HEK293 (cell line): ENCODE measurements around the gene MRPL28.
A peak's percentile ranks its signal among the peaks of the same experiment; 100 is the strongest.

Source experiments
- BCL11B ChIP-seq: fragments of 450-650 bp; formaldehyde crosslinking; IDR thresholded peaks from 2 replicates; pipeline ENCODE4 v1.5.1; 2016; ENCODE audit warnings: low read depth, missing biosample characterization, missing genetic modification characterization
- GLIS2 ChIP-seq: fragments of 450-650 bp; formaldehyde crosslinking; IDR thresholded peaks from 2 replicates; pipeline ENCODE4 v1.5.1; 2016; ENCODE audit warnings: missing biosample characterization, missing genetic modification characterization
- HIC1 ChIP-seq: fragments of 450-650 bp; formaldehyde crosslinking; IDR thresholded peaks from 2 replicates; pipeline ENCODE4 v1.5.1; 2016; ENCODE audit warnings: missing biosample characterization, missing genetic modification characterization
- HOXA7 ChIP-seq: sonication (generic); formaldehyde crosslinking; IDR thresholded peaks from 2 replicates; pipeline ENCODE4 v1.8.1; 2022; ENCODE audit warnings: missing genetic modification reagents, borderline replicate concordance
- IKZF3 ChIP-seq: fragments of 450-650 bp; IDR thresholded peaks from 2 replicates; pipeline ENCODE4 v1.5.0; 2018; ENCODE audit warnings: missing biosample characterization, mild to moderate bottlenecking, missing genetic modification characterization, moderate library complexity
- KLF16 ChIP-seq: fragments of 450-650 bp; formaldehyde crosslinking; IDR thresholded peaks from 2 replicates; pipeline ENCODE4 v1.5.1; 2017; ENCODE audit warnings: missing biosample characterization, missing genetic modification characterization
- KLF8 ChIP-seq: fragments of 450-650 bp; formaldehyde crosslinking; IDR thresholded peaks from 2 replicates; pipeline ENCODE4 v1.5.1; 2016; ENCODE audit warnings: missing biosample characterization, missing genetic modification characterization
- PATZ1 ChIP-seq: fragments of 450-650 bp; formaldehyde crosslinking; IDR thresholded peaks from 2 replicates; pipeline ENCODE4 v1.5.1; 2016; ENCODE audit warnings: missing biosample characterization, missing genetic modification characterization
- PRDM10 ChIP-seq: fragments of 450-650 bp; formaldehyde crosslinking; IDR thresholded peaks from 2 replicates; pipeline ENCODE4 v1.5.1; 2016; ENCODE audit warnings: missing biosample characterization, missing genetic modification characterization
- SCRT1 ChIP-seq: fragments of 450-650 bp; formaldehyde crosslinking; IDR thresholded peaks from 2 replicates; pipeline ENCODE4 v1.5.1; 2016; ENCODE audit warnings: missing biosample characterization, missing genetic modification characterization, borderline replicate concordance
- SCRT2 ChIP-seq: fragments of 450-650 bp; formaldehyde crosslinking; IDR thresholded peaks from 2 replicates; pipeline ENCODE4 v1.5.1; 2016; ENCODE audit warnings: missing biosample characterization, missing genetic modification characterization
- SP2 ChIP-seq: fragments of 450-650 bp; formaldehyde crosslinking; IDR thresholded peaks from 2 replicates; pipeline ENCODE4 v1.5.1; 2016; ENCODE audit warnings: missing biosample characterization, missing genetic modification characterization
- ZBTB10 ChIP-seq: fragments of 450-650 bp; formaldehyde crosslinking; IDR thresholded peaks from 2 replicates; pipeline ENCODE4 v1.5.1; 2016; ENCODE audit warnings: missing biosample characterization, missing genetic modification characterization
- ZBTB17 ChIP-seq: fragments of 450-650 bp; formaldehyde crosslinking; IDR thresholded peaks from 2 replicates; pipeline ENCODE4 v1.5.1; 2016; ENCODE audit warnings: missing biosample characterization, missing genetic modification characterization
- ZBTB8A ChIP-seq: fragments of 450-650 bp; formaldehyde crosslinking; IDR thresholded peaks from 2 replicates; pipeline ENCODE4 v1.5.1; 2016; ENCODE audit warnings: missing biosample characterization, missing genetic modification characterization
- ZEB2 ChIP-seq: fragments of 450-650 bp; formaldehyde crosslinking; IDR thresholded peaks from 2 replicates; pipeline ENCODE4 v1.5.1; 2016; ENCODE audit warnings: missing biosample characterization, missing genetic modification characterization
- ZFP69B ChIP-seq: fragments of 450-650 bp; formaldehyde crosslinking; IDR thresholded peaks from 2 replicates; pipeline ENCODE4 v1.5.1; 2016; ENCODE audit warnings: missing biosample characterization, missing genetic modification characterization
- ZNF121 ChIP-seq: fragments of 450-650 bp; formaldehyde crosslinking; IDR thresholded peaks from 2 replicates; pipeline ENCODE4 v1.5.1; 2016; ENCODE audit warnings: missing biosample characterization, missing genetic modification characterization
- ZNF138 ChIP-seq: fragments of 450-650 bp; formaldehyde crosslinking; IDR thresholded peaks from 2 replicates; pipeline ENCODE4 v1.5.1; 2016; ENCODE audit warnings: missing biosample characterization, missing genetic modification characterization, borderline replicate concordance
- ZNF146 ChIP-seq: fragments of 450-650 bp; formaldehyde crosslinking; IDR thresholded peaks from 2 replicates; pipeline ENCODE4 v1.5.1; 2016; ENCODE audit warnings: missing biosample characterization, missing genetic modification characterization
- ZNF184 ChIP-seq: fragments of 450-650 bp; IDR thresholded peaks from 2 replicates; pipeline ENCODE4 v1.5.1; 2018; ENCODE audit warnings: missing biosample characterization, mild to moderate bottlenecking, missing genetic modification characterization
- ZNF2 ChIP-seq: fragments of 450-650 bp; formaldehyde crosslinking; IDR thresholded peaks from 2 replicates; pipeline ENCODE4 v1.5.1; 2016; ENCODE audit warnings: missing biosample characterization, missing genetic modification characterization
- ZNF248 ChIP-seq: fragments of 450-650 bp; formaldehyde crosslinking; IDR thresholded peaks from 2 replicates; pipeline ENCODE4 v1.5.1; 2017; ENCODE audit warnings: missing biosample characterization, missing genetic modification characterization
- ZNF37A ChIP-seq: fragments of 450-650 bp; IDR thresholded peaks from 2 replicates; pipeline ENCODE4 v1.5.1; 2018; ENCODE audit warnings: missing biosample characterization, missing genetic modification characterization
- ZNF580 ChIP-seq: fragments of 450-650 bp; formaldehyde crosslinking; IDR thresholded peaks from 2 replicates; pipeline ENCODE4 v1.5.1; 2016; ENCODE audit warnings: missing biosample characterization, missing genetic modification characterization
- ZNF629 ChIP-seq: fragments of 450-650 bp; formaldehyde crosslinking; IDR thresholded peaks from 2 replicates; pipeline ENCODE4 v1.5.1; 2017; ENCODE audit warnings: missing biosample characterization, missing genetic modification characterization
- ZNF830 ChIP-seq: fragments of 450-650 bp; IDR thresholded peaks from 2 replicates; pipeline ENCODE4 v1.5.0; 2018; ENCODE audit warnings: missing biosample characterization, missing genetic modification characterization, low read depth, mild to moderate bottlenecking, moderate library complexity
- ZNF843 ChIP-seq: fragments of 450-650 bp; formaldehyde crosslinking; IDR thresholded peaks from 2 replicates; pipeline ENCODE4 v1.5.1; 2016; ENCODE audit warnings: missing biosample characterization, missing genetic modification characterization

Gene MRPL28

GRCh38 chr16:397736-398332 is 27.5 kb upstream of the MRPL28 start (continued):
- no peak for TF ChIP-seq BCL11B
- TF ChIP-seq ZNF830 (tag by site-specific recombination): no peak
- TF ChIP-seq ZNF138 (tag by site-specific recombination): no peak
- peak; percentile 52; the same call in 1 of the 2 replicates for TF ChIP-seq ZNF2
- TF ChIP-seq ZBTB17 (tag by site-specific recombination): peak; percentile 65
- peak; percentile 56; the same call in 1 of the 2 replicates for TF ChIP-seq SCRT2 (tag by site-specific recombination)
- no peak for TF ChIP-seq ZNF580 (tag by site-specific recombination)
- TF ChIP-seq KLF8 (tag by site-specific recombination): no peak
- no peak for TF ChIP-seq ZNF629 (tag by site-specific recombination)
- peak; percentile 28; the same call in 1 of the 2 replicates for TF ChIP-seq SP2 (tag by site-specific recombination)
- TF ChIP-seq ZBTB10 (tag by site-specific recombination): peak; percentile 52; the same call in 1 of the 2 replicates
- peak; percentile 59 for TF ChIP-seq GLIS2
- TF ChIP-seq ZNF146: no peak
- TF ChIP-seq ZNF37A (tag by site-specific recombination): no peak
- peak; percentile 29; the same call in 1 of the 2 replicates for TF ChIP-seq HIC1 (tag by site-specific recombination)
- no peak for TF ChIP-seq ZFP69B
- TF ChIP-seq KLF16 (tag by site-specific recombination): 0 out of 2 replicates have a peak, but pooled peaks have one; percentile 17
- TF ChIP-seq SCRT1 (tag by site-specific recombination): 0 out of 2 replicates have a peak, but pooled peaks have one; percentile 21
- TF ChIP-seq HOXA7: no peak
- no peak for TF ChIP-seq ZNF184 (tag by site-specific recombination)
- no peak for TF ChIP-seq ZNF248 (tag by site-specific recombination)
- TF ChIP-seq ZEB2 (tag by site-specific recombination): no peak
- peak; percentile 60 for TF ChIP-seq ZBTB8A (tag by site-specific recombination)
- TF ChIP-seq IKZF3 (tag by site-specific recombination): peak; percentile 59; the same call in 1 of the 2 replicates
- 0 out of 2 replicates have a peak, but pooled peaks have one; percentile 22 for TF ChIP-seq ZNF843
- TF ChIP-seq ZNF121: no peak
- peak; percentile 93 for TF ChIP-seq PATZ1 (tag by site-specific recombination)
- peak; percentile 42 for TF ChIP-seq PRDM10 (tag by site-specific recombination)
